ENCODE data around the gene PPARA.

Gene PPARA

DNA sequence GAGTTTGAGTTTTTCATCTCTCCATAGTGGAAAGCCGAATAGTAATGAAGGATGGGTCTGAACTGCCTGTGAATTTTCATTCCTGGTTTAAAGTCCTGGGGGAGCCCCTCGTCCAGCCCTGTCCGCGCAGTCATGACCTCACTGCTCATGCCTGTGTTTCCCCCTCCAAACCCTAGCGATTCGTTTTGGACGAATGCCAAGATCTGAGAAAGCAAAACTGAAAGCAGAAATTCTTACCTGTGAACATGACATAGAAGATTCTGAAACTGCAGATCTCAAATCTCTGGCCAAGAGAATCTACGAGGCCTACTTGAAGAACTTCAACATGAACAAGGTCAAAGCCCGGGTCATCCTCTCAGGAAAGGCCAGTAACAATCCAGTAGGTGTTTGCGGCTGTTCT lies 69.3 kb downstream of the PPARA start:
- H3K27ac ChIP-seq: no peak overlapping the region
- TF ChIP-seq CTCF (IDR thresholded peaks at IDR 0.05): no peak
- no peak for TF ChIP-seq ZFX (IDR thresholded peaks at IDR 0.05; ENCODE audit: borderline replicate concordance)

DNA sequence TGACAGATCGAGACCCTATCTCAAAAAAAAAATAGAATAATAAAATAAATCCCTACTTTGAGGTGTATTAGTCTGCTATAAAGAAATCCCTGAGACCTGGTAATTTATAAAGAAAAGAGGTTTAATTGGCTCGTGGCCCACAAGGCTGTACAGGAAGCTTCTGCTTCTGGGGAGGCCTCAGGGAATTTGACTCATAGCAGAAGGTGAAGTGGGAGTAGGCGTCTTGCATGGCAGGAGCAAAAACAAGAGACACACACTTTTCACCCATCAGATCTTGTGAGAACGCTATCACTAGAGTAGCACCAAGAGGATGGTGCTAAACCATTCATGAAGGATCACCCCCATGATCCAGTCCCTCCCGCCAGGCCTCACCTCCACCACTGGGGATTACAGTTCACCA lies 70.6 kb downstream of the PPARA start:
- H3K27ac ChIP-seq: no peak overlapping the region
- TF ChIP-seq ZFX (IDR thresholded peaks at IDR 0.05; ENCODE audit: borderline replicate concordance) (no peak), CTCF (IDR thresholded peaks at IDR 0.05) (no peak)

DNA sequence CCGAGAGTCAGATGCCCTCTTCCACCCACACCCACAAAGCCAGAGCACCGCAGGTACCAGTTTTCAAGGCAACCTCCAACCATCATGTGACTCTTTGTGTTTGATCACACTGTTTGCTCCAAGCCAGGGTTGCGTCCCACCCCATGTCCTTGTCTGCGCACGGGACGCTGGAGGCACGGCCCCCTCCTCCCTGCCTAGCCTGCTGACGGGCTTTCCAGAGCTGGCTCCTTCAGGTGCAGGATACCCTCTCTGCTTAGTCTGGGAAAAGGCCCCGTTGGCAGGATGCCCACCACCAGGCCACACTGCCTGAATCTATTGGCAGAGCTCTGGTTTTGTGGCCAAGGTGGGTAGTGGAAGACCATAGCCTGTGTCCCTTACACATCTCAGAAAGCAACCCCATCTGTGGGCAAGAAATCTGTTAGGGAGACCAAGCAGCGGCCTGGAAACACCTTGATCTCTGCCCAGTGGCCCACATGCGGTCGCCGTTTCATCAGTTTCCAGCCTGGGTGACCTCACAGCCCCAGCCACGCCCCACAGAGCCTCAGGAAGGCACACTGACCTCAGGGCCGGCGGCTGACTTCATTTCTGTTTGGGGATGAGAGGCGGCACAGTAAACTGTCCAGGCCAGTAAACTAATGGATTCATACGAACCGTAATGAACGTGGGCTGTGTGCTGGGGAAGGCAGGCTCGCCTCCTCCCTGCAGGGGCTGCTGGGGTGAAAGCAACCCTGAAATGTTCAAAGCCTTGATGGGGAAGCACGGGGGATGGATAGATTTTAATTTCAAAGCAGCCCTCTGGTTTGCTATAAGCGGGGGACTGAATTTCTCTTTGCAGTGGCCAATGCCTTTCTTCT lies 73.9 kb downstream of the PPARA start:
- no peak overlapping the region for H3K27ac ChIP-seq
- no peak for TF ChIP-seq CTCF (IDR thresholded peaks at IDR 0.05)
- TF ChIP-seq ZFX (IDR thresholded peaks at IDR 0.05; ENCODE audit: borderline replicate concordance): no peak

DNA sequence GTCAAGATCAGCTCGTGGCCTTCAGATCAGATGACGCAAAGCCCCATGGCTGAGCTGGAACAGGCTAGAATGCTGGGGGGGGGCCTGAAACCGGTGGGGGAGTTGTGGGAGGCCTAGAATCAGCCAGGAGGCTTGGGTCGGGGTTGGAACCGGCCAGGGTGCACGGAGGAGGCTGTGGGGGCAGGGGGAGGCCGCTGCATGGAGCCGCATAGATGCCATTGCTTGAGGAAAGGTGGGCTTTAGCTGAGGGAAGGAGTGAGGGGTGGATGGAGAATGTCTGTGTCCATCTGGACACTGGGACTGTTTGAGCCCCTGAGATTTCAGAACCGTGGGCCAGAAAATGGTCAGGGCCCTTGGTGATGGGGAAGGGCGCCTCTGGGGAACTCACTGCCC lies 74.6 kb downstream of the PPARA start:
- no peak overlapping the region for H3K27ac ChIP-seq
- no peak for TF ChIP-seq CTCF (IDR thresholded peaks at IDR 0.05)
- TF ChIP-seq ZFX (IDR thresholded peaks at IDR 0.05; ENCODE audit: borderline replicate concordance): no peak

GRCh38 chr22:46225631-46226030 lies 75.3 kb downstream of the PPARA start:
- no peak overlapping the region for H3K27ac ChIP-seq
- no peak for TF ChIP-seq CTCF (IDR thresholded peaks at IDR 0.05)
- no peak for TF ChIP-seq ZFX (IDR thresholded peaks at IDR 0.05; ENCODE audit: borderline replicate concordance)

DNA sequence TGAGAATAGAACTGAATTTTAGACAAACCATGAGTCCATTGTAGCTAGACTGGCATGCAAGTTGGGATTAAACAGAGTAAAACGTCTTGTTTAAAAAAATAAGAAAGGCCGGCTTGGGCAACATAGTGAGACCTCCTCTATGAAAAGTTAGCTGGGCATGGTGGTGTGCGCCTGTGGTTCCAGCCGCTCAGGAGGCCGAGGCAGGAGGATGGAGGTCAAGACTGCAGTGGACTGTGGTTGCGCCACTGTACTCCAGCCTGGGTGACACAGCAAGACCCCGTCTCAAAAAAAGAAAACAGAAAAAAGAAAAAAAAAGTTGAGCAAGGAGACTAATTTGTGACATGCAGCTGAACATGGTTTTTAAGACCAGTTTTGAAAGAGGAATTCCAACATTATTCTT lies 76.3 kb downstream of the PPARA start:
- TF ChIP-seq ZFX (IDR thresholded peaks at IDR 0.05; ENCODE audit: borderline replicate concordance): no peak
- no peak for TF ChIP-seq CTCF (IDR thresholded peaks at IDR 0.05)
- no peak overlapping the region for H3K27ac ChIP-seq

- no peak for TF ChIP-seq ZFX (IDR thresholded peaks at IDR 0.05; ENCODE audit: borderline replicate concordance)
- TF ChIP-seq CTCF (IDR thresholded peaks at IDR 0.05): no peak
- H3K27ac ChIP-seq: no peak overlapping the region
These were observed 79.4 kb downstream of the PPARA start for GRCh38 chr22:46229701-46230100.
